HG03095 (cell line): ENCODE measurements around the gene CDK16.

Source experiments
- ATAC-seq: cut with Tn5 transposase; IDR thresholded peaks from one replicate; pipeline ENCODE4 v1.9.1; 2021; ENCODE audit warnings: moderate library complexity; ENCODE audit not compliant: unreplicated experiment

Gene CDK16

GRCh38 chrX:47206316-47206715 is 12.2 kb upstream of the CDK16 start:
- no peak for ATAC-seq

GRCh38 chrX:47208108-47208507 is 10.4 kb upstream of the CDK16 start:
- ATAC-seq: no peak

DNA sequence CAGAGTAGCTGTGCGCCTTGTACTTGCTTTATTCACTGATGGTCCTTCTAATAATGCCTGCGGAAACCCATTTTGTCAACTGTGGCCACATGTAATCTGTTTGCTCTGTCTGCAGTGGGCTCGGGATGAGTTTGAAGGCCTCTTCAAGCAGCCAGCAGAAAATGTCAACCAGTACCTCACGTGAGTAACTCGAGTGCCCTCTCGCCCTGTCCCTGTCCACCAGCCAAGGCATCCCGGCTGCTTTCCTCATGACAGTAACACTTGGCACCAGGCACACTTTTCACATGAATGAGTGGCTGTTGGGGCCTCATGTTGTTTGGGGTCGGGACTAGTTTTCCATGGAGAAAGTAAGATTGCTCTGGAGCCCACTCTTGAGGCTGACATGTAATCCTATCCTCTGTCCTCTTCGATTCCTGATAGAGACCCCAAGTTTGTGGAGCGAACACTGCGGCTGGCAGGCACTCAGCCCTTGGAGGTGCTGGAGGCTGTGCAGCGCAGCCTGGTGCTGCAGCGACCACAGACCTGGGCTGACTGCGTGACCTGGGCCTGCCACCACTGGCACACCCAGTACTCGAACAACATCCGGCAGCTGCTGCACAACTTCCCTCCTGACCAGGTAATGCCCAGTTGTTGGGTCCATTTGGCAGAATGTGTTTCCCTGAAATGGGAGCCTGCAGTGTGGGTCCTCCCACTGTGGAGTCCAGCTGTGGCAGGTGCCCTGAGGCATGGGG is 8.8 kb upstream of the CDK16 start:
- ATAC-seq: no peak

GRCh38 chrX:47210661-47211425 is 7.6 kb upstream of the CDK16 start:
- no peak for ATAC-seq

DNA sequence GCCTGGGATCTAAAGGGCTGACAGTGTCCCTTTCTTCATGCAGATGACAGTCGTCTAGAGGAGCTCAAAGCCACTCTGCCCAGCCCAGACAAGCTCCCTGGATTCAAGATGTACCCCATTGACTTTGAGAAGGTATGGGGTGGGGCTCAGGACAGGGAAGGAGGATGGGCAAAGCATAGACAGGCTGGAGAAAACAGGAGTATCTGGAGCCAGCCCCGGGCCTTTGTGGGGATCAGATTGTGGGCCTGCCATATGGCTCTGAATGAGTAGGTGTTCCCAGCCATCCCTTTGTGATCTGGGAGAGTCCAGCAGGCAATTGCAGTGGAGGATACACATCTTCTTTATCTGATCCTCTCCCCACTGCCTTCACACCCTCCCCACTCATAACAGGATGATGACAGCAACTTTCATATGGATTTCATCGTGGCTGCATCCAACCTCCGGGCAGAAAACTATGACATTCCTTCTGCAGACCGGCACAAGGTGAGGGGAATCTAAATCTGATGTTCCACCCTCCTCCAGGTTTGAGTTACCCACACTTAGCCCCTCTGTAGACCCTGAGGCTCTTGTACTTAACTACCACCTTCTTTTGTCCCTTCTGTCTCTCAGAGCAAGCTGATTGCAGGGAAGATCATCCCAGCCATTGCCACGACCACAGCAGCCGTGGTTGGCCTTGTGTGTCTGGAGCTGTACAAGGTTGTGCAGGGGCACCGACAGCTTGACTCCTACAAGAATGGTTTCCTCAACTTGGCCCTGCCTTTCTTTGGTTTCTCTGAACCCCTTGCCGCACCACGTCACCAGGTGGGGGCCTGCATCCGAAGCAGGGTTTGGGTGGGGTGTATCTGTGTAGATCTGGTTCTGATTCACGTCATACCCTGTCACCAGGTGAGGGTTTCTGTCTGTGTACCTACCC is 5.8 kb upstream of the CDK16 start:
- ATAC-seq: no peak

DNA sequence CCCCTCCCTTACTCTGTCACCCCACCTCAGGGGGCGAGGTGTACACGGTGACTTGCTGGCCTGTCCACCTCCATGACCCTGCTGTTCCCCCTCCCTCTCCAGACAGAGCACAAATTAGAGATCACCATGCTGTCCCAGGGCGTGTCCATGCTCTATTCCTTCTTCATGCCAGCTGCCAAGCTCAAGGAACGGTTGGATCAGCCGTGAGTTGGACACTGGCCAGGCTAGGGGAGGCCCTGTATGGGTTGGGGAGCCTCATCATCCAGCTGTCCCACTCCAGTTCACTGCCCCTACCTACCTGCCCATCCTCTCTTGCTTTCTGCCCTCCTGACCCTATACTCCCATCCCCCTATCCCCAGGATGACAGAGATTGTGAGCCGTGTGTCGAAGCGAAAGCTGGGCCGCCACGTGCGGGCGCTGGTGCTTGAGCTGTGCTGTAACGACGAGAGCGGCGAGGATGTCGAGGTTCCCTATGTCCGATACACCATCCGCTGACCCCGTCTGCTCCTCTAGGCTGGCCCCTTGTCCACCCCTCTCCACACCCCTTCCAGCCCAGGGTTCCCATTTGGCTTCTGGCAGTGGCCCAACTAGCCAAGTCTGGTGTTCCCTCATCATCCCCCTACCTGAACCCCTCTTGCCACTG is 3.9 kb upstream of the CDK16 start:
- ATAC-seq: no peak

DNA sequence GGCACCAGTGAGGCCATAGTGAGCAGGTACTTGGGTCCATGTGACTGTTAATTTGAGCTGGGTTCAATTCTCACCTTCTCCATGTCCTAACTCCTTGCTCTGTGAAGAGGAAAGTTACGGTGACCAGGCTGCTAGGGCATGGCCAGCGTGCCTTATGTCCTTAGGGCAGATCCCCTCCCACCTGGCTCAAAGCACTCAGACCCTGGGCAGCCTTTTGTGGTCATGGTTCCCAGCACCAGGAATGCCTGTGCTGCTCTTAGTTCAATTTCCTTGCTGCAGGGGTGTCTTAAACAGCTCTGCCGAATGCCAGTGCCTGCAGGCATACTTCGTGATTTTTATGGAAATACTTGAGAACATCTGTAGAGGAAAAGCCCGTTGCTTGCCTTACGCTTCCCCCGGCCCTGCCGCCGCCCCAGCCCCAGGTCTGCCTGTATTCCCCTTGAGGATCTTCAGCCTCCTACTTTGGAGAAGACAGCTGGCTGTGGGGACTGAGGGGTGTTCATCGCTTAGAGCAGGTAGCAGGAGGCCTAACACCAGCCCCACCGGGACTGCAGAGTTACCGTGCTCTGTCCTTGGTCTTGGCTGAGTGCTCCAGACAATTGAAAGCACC is 3.1 kb upstream of the CDK16 start:
- no peak for ATAC-seq

DNA sequence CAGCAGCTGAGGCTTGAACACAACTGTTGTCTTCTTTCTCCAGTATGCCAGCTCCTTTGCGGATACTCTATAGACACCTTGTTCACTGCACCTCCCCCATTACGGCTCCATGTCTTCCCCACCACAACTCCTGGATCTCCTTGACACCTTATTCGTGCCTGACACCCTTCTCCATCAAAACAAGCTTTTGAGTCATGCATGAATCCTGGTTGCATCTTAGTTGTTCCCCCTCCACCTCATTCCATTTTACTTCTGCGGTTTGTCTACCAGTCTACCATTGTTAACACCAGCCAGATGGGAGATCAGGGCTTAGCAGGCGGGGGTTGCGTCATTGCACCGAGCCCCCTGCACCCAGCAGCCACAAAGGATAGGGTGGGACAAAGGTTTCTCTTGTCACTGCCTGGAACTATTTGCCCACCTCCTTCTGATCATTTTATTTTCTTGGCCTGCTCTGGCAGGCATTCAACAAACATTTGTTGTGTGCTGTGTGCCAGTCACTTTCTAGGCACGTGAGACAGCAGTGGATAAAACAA is 2.0 kb upstream of the CDK16 start:
- no peak for ATAC-seq

DNA sequence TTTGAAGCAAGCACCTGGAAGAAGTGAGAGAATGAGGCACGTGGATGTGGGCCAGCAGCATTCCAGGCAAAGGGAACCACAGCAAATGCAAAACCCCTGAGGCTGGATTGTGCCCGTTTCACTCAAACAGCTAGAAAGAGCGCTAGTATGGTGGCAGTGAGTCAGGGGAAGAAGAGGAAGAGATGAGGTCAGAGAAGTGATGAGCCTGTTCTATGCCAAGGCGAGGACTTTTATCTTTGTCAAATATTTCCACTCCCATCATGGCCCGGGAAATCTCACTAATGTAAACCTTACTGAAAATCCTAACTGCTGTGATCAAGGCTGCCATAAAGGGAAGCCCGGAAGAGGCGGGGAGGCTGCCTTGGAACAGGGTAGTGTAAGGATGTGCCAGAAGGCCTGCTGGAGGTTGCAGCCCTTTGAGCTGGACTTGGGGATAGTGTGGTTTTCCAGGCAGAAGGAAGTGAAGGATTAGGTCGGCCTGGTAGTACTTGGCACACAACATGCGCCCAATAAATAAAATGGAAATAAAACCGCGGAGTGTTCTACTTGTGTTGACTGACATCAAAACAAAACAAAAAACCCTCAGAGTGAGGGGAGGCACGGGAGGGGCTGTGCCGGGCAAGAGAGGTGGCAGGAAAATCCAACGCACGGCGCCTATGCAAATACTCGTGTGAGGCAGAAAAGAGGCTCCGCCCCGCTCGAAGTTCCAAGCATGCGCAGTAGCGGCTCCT is 1.2 kb upstream of the CDK16 start:
- no peak for ATAC-seq

- peak; percentile 84 for ATAC-seq
Observed at GRCh38 chrX:47217852-47218279, 615 bp upstream of the CDK16 start.

- ATAC-seq: no peak
Observed at GRCh38 chrX:47218920-47219815, 687 bp downstream of the CDK16 start.

DNA sequence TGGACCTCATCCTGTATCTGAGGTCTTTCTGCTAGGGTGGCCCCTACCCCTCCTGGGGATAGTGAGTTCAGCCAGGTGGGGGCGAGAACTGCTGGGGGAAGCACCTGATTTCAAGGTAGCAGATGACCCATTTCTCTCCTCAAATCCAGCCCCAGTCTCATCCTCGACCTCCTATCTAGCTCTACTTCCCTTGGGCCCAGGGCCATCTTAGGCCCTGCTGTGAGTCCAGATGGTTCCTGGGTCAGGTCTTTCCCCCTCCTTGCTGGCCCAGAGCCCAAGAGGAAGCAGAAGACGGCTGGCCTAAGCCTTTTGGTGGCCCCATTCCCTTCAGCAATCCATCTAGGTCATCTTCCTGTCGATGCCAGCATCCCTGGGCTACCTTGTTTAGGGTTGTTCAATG is 3.3 kb downstream of the CDK16 start:
- ATAC-seq: no peak

- ATAC-seq: no peak
Observed at GRCh38 chrX:47222751-47223350, 4.4 kb downstream of the CDK16 start.

DNA sequence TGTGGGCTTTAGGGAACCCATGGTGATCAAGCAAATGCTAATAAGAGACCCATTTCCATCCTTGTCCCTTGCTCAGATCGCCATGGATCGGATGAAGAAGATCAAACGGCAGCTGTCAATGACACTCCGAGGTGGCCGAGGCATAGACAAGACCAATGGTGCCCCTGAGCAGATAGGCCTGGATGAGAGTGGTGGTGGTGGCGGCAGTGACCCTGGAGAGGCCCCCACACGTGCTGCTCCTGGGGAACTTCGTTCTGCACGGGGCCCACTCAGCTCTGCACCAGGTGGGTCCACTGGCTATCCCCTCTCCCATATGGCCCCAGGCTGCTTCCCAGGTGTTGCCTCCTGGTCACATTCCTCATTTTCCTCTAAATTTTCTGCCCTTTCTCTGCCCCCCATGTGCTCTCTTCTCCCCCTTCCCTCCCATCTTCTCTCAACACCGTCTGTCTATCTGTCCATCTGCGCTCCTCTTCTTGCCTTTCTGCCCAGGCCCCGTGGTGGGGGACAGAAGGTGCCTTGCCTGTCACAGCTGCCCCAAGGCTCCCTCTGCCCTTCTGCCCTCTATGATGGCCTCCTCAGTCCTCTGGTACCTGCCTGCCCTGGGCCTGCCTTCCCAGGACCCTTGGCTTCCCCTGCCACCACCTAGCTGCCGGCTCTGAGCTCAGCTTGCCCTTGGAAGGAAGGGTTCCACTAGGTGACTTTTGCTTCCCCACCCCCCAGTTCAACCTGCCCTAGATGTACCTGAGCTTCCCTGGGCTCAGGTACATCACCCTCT is 5.2 kb downstream of the CDK16 start:
- ATAC-seq: no peak

DNA sequence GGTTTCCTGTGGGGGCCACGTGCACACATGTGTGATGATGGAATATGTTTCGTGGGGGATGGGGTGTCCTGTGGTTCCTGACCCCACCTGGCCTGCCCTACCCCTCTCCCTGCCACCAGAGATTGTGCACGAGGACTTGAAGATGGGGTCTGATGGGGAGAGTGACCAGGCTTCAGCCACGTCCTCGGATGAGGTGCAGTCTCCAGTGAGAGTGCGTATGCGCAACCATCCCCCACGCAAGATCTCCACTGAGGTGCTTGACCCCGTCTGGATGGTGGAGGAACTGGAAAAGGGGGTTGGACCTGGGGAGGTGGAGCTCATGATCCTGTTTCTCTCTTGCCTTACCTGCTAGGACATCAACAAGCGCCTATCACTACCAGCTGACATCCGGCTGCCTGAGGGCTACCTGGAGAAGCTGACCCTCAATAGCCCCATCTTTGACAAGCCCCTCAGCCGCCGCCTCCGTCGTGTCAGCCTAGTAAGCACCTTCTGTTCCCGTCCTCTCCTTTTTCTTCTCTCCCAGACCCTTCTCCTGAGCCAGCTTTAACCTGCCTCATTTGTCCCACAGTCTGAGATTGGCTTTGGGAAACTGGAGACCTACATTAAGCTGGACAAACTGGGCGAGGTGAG is 5.9 kb downstream of the CDK16 start:
- ATAC-seq: no peak

GRCh38 chrX:47224896-47225290 is 6.4 kb downstream of the CDK16 start:
- no peak for ATAC-seq

DNA sequence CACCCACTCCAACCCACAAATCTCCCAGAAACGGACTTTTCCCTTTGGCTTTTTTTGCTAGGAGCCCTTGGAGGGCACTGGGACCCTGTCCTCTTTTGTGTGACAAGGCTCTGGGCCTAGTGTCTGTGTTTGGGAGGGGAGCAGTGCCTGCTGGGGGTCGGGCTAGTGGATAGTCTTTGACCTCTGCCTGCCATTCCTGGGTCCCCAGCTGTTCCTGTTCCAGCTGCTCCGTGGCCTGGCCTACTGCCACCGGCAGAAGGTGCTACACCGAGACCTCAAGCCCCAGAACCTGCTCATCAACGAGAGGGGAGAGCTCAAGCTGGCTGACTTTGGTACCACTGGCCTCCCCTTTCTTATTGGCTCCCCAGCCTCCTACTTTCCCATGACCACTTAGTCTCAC is 7.6 kb downstream of the CDK16 start:
- ATAC-seq: no peak
